GM23338 (cell line): ENCODE results near the gene TSC2. TPM values are rescaled to one million over a fixed set of nuclear protein-coding genes. Genes with fewer than 3 reads are reported as not detected.

Experiments used
- ATAC-seq: fragments of 200-7000 bp; cut with Tn5 transposase; 3 replicates; pipeline ENCODE4 v1.9.1; 2020
- DNase-seq: peaks from one replicate; pipeline ENCODE4 v3.0.0-alpha.2; 2015; ENCODE audit warnings: low spot score
- H2AFZ ChIP-seq: fragments of 200-600 bp; sonication (generic); 2 replicates; pipeline ENCODE4 v1.8.0; 2016; ENCODE audit warnings: antibody characterized with exemption, mild to moderate bottlenecking, moderate library complexity
- H3F3A ChIP-seq: fragments of 200-600 bp; sonication (generic); replicated peaks from 2 replicates; pipeline ENCODE4 v1.8.0; 2017; ENCODE audit warnings: antibody characterized with exemption, mixed run types, low read depth
- H3K27ac ChIP-seq: fragments of 200-600 bp; sonication (generic); 2 replicates; pipeline ENCODE4 v1.6.1; 2016; ENCODE audit warnings: low read depth
- H3K27me3 ChIP-seq: fragments of 200-600 bp; sonication (generic); 2 replicates; pipeline ENCODE4 v1.8.0; 2016; ENCODE audit warnings: mild to moderate bottlenecking, mixed run types, moderate library complexity; ENCODE audit not compliant: insufficient read depth
- H3K36me3 ChIP-seq: fragments of 200-600 bp; sonication (generic); 2 replicates; pipeline ENCODE4 v1.8.0; 2016; ENCODE audit warnings: mild to moderate bottlenecking; ENCODE audit not compliant: insufficient read depth
- H3K4me1 ChIP-seq: fragments of 200-600 bp; sonication (generic); 2 replicates; pipeline ENCODE4 v1.8.0; 2016; ENCODE audit warnings: mild to moderate bottlenecking, moderate library complexity; ENCODE audit not compliant: insufficient read depth
- H3K4me2 ChIP-seq: fragments of 200-600 bp; sonication (generic); 2 replicates; pipeline ENCODE4 v1.7.1; 2017; ENCODE audit warnings: mixed run types
- H3K4me3 ChIP-seq: fragments of 200-600 bp; sonication (generic); 2 replicates; pipeline ENCODE4 v1.6.1; 2016; ENCODE audit warnings: mixed run types
- H3K79me2 ChIP-seq: fragments of 200-600 bp; sonication (generic); replicated peaks from 2 replicates; pipeline ENCODE4 v1.8.0; 2017; ENCODE audit warnings: mild to moderate bottlenecking; ENCODE audit not compliant: insufficient read depth
- H3K9me2 ChIP-seq: fragments of 200-600 bp; sonication (generic); 2 replicates; pipeline ENCODE4 v1.8.0; 2017; ENCODE audit not compliant: insufficient read depth
- H4K20me1 ChIP-seq: fragments of 200-600 bp; sonication (generic); replicated peaks from 2 replicates; pipeline ENCODE4 v1.8.0; 2017; ENCODE audit warnings: mild to moderate bottlenecking; ENCODE audit not compliant: insufficient read depth
- H3K27ac Mint-ChIP-seq: 2 replicates; pipeline ENCODE4 v1.8.0; 2020; ENCODE audit warnings: inconsistent platforms, mild to moderate bottlenecking, moderate library complexity, mixed read lengths
- H3K27me3 Mint-ChIP-seq: 3 replicates; pipeline ENCODE4 v1.8.0; 2022; ENCODE audit warnings: low read depth, mild to moderate bottlenecking, moderate library complexity, mixed read lengths, inconsistent platforms; ENCODE audit not compliant: insufficient read depth, poor library complexity
- H3K36me3 Mint-ChIP-seq: 3 replicates; pipeline ENCODE4 v1.8.0; 2021; ENCODE audit warnings: low read depth, mild to moderate bottlenecking, inconsistent platforms, moderate library complexity, mixed read lengths
- H3K4me1 Mint-ChIP-seq: 3 replicates; pipeline ENCODE4 v1.8.0; 2020; ENCODE audit warnings: mild to moderate bottlenecking, inconsistent platforms, mixed read lengths
- H3K4me3 Mint-ChIP-seq: 3 replicates; pipeline ENCODE4 v1.8.0; 2021; ENCODE audit warnings: moderate library complexity, mild to moderate bottlenecking, inconsistent platforms, mixed read lengths
- H3K9me3 Mint-ChIP-seq: 3 replicates; pipeline ENCODE4 v1.8.0; 2020; ENCODE audit warnings: moderate library complexity, mild to moderate bottlenecking, inconsistent platforms, mixed read lengths
- ETS1 ChIP-seq: IDR thresholded peaks from 2 replicates; pipeline ENCODE4 v1.6.1; 2016; ENCODE audit warnings: antibody characterized with exemption
- EZH2phosphoT487 ChIP-seq: fragments of 200-600 bp; sonication (generic); IDR thresholded peaks from one replicate; pipeline ENCODE4 v1.8.1; 2018; ENCODE audit warnings: antibody characterized with exemption; ENCODE audit not compliant: unreplicated experiment
- JUNB ChIP-seq: IDR thresholded peaks from one replicate; pipeline ENCODE4 v1.6.1; 2016; ENCODE audit warnings: antibody characterized with exemption; ENCODE audit not compliant: unreplicated experiment
- REST ChIP-seq: IDR thresholded peaks from one replicate; pipeline ENCODE4 v1.6.1; 2018; ENCODE audit warnings: antibody characterized with exemption; ENCODE audit not compliant: unreplicated experiment
- STAT1 ChIP-seq: IDR thresholded peaks from one replicate; pipeline ENCODE4 v1.6.1; 2016; ENCODE audit warnings: antibody characterized with exemption; ENCODE audit not compliant: unreplicated experiment
- ZNF331 ChIP-seq: fragments of 250-450 bp; sonication (Bioruptor Pico); IDR thresholded peaks from 2 replicates; pipeline ENCODE4 v1.5.0; 2020; ENCODE audit warnings: low read depth, mild to moderate bottlenecking, moderate library complexity
- polyA plus RNA-seq: library from polyadenylated mRNA; unstranded; fragments of >200 nt; fragmentation: Nextera tagmentation; extraction: Ambion mirVana; gene quantifications from 2 replicates; pipeline ENCODE4 v1.2.1, GENCODE V29; 2016
- total RNA-seq: library from RNA; depleted of rRNA; stranded (reverse); fragments of >200 nt; shearing (Covaris generic); gene quantifications from 2 replicates; pipeline ENCODE4 v1.2.3, GENCODE V29; 2014
- TF ChIP-seq, protein P1 (sequence below): fragments of 250-450 bp; sonication (Bioruptor Pico); IDR thresholded peaks from 2 replicates; pipeline ENCODE4 v1.5.0; 2020; ENCODE audit warnings: mild to moderate bottlenecking, moderate library complexity
- TF ChIP-seq, protein P2 (sequence below), 2 experiments: fragments of 200-600 bp in 1 of 2; sonication (generic) in 1 of 2; conservative IDR thresholded peaks; 2 replicates each; pipeline versions ENCODE4 v1.5.1 to v1.6.1; 2016 to 2017; ENCODE audit warnings: antibody characterized with exemption in 2 of 2, low read depth in 2 of 2, mild to moderate bottlenecking in 2 of 2, moderate library complexity in 1 of 2

Gene TSC2
- total and polyA plus RNA-seq, 2 experiments from 2014 or later = 40.5 to 93.0 TPM

GRCh38 chr16:2053211-2053610 is 5.4 kb downstream of the TSC2 start (continued):
- TF ChIP-seq, protein P1, sequence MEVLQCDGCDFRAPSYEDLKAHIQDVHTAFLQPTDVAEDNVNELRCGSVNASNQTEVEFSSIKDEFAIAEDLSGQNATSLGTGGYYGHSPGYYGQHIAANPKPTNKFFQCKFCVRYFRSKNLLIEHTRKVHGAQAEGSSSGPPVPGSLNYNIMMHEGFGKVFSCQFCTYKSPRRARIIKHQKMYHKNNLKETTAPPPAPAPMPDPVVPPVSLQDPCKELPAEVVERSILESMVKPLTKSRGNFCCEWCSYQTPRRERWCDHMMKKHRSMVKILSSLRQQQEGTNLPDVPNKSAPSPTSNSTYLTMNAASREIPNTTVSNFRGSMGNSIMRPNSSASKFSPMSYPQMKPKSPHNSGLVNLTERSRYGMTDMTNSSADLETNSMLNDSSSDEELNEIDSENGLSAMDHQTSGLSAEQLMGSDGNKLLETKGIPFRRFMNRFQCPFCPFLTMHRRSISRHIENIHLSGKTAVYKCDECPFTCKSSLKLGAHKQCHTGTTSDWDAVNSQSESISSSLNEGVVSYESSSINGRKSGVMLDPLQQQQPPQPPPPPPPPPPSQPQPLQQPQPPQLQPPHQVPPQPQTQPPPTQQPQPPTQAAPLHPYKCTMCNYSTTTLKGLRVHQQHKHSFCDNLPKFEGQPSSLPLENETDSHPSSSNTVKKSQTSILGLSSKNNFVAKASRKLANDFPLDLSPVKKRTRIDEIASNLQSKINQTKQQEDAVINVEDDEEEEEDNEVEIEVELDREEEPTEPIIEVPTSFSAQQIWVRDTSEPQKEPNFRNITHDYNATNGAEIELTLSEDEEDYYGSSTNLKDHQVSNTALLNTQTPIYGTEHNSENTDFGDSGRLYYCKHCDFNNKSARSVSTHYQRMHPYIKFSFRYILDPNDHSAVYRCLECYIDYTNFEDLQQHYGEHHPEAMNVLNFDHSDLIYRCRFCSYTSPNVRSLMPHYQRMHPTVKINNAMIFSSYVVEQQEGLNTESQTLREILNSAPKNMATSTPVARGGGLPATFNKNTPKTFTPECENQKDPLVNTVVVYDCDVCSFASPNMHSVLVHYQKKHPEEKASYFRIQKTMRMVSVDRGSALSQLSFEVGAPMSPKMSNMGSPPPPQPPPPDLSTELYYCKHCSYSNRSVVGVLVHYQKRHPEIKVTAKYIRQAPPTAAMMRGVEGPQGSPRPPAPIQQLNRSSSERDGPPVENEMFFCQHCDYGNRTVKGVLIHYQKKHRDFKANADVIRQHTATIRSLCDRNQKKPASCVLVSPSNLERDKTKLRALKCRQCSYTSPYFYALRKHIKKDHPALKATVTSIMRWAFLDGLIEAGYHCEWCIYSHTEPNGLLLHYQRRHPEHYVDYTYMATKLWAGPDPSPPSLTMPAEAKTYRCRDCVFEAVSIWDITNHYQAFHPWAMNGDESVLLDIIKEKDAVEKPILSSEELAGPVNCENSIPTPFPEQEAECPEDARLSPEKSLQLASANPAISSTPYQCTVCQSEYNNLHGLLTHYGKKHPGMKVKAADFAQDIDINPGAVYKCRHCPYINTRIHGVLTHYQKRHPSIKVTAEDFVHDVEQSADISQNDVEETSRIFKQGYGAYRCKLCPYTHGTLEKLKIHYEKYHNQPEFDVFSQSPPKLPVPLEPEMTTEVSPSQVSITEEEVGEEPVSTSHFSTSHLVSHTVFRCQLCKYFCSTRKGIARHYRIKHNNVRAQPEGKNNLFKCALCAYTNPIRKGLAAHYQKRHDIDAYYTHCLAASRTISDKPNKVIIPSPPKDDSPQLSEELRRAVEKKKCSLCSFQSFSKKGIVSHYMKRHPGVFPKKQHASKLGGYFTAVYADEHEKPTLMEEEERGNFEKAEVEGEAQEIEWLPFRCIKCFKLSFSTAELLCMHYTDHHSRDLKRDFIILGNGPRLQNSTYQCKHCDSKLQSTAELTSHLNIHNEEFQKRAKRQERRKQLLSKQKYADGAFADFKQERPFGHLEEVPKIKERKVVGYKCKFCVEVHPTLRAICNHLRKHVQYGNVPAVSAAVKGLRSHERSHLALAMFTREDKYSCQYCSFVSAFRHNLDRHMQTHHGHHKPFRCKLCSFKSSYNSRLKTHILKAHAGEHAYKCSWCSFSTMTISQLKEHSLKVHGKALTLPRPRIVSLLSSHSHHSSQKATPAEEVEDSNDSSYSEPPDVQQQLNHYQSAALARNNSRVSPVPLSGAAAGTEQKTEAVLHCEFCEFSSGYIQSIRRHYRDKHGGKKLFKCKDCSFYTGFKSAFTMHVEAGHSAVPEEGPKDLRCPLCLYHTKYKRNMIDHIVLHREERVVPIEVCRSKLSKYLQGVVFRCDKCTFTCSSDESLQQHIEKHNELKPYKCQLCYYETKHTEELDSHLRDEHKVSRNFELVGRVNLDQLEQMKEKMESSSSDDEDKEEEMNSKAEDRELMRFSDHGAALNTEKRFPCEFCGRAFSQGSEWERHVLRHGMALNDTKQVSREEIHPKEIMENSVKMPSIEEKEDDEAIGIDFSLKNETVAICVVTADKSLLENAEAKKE = no peak
- TF ChIP-seq ETS1 (no peak), EZH2phosphoT487 (no peak)
- TF ChIP-seq, protein P2, sequence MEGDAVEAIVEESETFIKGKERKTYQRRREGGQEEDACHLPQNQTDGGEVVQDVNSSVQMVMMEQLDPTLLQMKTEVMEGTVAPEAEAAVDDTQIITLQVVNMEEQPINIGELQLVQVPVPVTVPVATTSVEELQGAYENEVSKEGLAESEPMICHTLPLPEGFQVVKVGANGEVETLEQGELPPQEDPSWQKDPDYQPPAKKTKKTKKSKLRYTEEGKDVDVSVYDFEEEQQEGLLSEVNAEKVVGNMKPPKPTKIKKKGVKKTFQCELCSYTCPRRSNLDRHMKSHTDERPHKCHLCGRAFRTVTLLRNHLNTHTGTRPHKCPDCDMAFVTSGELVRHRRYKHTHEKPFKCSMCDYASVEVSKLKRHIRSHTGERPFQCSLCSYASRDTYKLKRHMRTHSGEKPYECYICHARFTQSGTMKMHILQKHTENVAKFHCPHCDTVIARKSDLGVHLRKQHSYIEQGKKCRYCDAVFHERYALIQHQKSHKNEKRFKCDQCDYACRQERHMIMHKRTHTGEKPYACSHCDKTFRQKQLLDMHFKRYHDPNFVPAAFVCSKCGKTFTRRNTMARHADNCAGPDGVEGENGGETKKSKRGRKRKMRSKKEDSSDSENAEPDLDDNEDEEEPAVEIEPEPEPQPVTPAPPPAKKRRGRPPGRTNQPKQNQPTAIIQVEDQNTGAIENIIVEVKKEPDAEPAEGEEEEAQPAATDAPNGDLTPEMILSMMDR (conservative IDR thresholded peaks at IDR 0.05; ENCODE audit: low read depth in 2 of 2) = no peak

- Histone ChIP-seq H3K79me2 (peaks cover 3% of the 10 kb centered on the region; the same call in 1 of the 2 replicates), H3K36me3 (no peaks in the 10 kb centered on the region; the same call in 1 of the 2 replicates), H3K4me1 (no peaks in the 10 kb centered on the region), H2AFZ (no peak overlapping the region), H3K4me2 (no peak overlapping the region), H3K4me3 (no peak overlapping the region), H3K27me3 (no peaks in the 10 kb centered on the region), H4K20me1 (no peaks in the 10 kb centered on the region), H3K27ac (no peak overlapping the region), H3K9me2 (no peaks in the 10 kb centered on the region), H3F3A (no peaks in the 10 kb centered on the region)
- Mint-ChIP-seq H3K36me3 (peaks cover 23% of the 10 kb centered on the region), H3K4me3 (no peak overlapping the region), H3K27me3 (peaks cover 5% of the 10 kb centered on the region), H3K27ac (no peak overlapping the region), H3K4me1 (no peaks in the 10 kb centered on the region), H3K9me3 (no peaks in the 10 kb centered on the region)
- DNase-seq = no peak
- no peak for ATAC-seq
- TF ChIP-seq REST = no peak
- TF ChIP-seq ZNF331 (CRISPR knock-in tag) = no peak
- no peak for TF ChIP-seq JUNB
- no peak for TF ChIP-seq ETS1
- no peak for TF ChIP-seq STAT1
- no peak for TF ChIP-seq EZH2phosphoT487
- TF ChIP-seq, protein P2 (conservative IDR thresholded peaks at IDR 0.05; ENCODE audit: low read depth in 2 of 2) = no peak
Observed at GRCh38 chr16:2053897-2054296, 6.1 kb downstream of the TSC2 start.
